Fibroblast of the conjunctiva (primary cell): ENCODE measurements around the gene RXYLT1.
A peak's percentile ranks its signal among the peaks of the same experiment; 100 is the strongest.
"Not testable (repeated sequence)": the region's sequence is repeated elsewhere in the genome, so short reads cannot be mapped to it uniquely, and the experiment has no call there.

Experiments
- DNase-seq: peaks from one replicate; pipeline ENCODE4 v3.0.0-alpha.2; 2010; ENCODE audit warnings: low read depth

Gene RXYLT1

GRCh38 chr12:63779498-63780481 lies at the start of gene RXYLT1:
Gene RXYLT1, plus strand, starts transcription at chr12:63779909. Its CDS starts 52 bp downstream, at chr12:63779961.
- DNase-seq = peak; percentile 53

GRCh38 chr12:63732779-63733178 lies 46.9 kb upstream of the RXYLT1 start:
- DNase-seq = not testable (repeated sequence)

- not testable (repeated sequence) for DNase-seq
Observed at GRCh38 chr12:63733585-63733984, 46.1 kb upstream of the RXYLT1 start.

- DNase-seq = not testable (repeated sequence)
Observed at GRCh38 chr12:63740551-63740950, 39.2 kb upstream of the RXYLT1 start.

- DNase-seq = not testable (repeated sequence)
Observed at GRCh38 chr12:63741431-63741830, 38.3 kb upstream of the RXYLT1 start.

GRCh38 chr12:63744110-63744509 lies 35.6 kb upstream of the RXYLT1 start:
- DNase-seq = not testable (repeated sequence)

- DNase-seq = not testable (repeated sequence)
Observed at GRCh38 chr12:63746470-63746869, 33.2 kb upstream of the RXYLT1 start.

- not testable (repeated sequence) for DNase-seq
Observed at GRCh38 chr12:63747136-63747535, 32.6 kb upstream of the RXYLT1 start.

- DNase-seq = no peak
Observed at GRCh38 chr12:63747553-63747952, 32.2 kb upstream of the RXYLT1 start.

- DNase-seq = no peak
Observed at GRCh38 chr12:63752283-63752682, 27.4 kb upstream of the RXYLT1 start.

- DNase-seq = no peak
Observed at GRCh38 chr12:63752841-63753240, 26.9 kb upstream of the RXYLT1 start.

GRCh38 chr12:63753743-63754142 lies 26.0 kb upstream of the RXYLT1 start:
- no peak for DNase-seq

- no peak for DNase-seq
Observed at GRCh38 chr12:63764481-63764880, 15.2 kb upstream of the RXYLT1 start.

GRCh38 chr12:63766498-63766897 lies 13.2 kb upstream of the RXYLT1 start:
- no peak for DNase-seq

GRCh38 chr12:63770375-63770774 lies 9.3 kb upstream of the RXYLT1 start:
- DNase-seq = no peak

- no peak for DNase-seq
Observed at GRCh38 chr12:63777340-63777739, 2.4 kb upstream of the RXYLT1 start.

- no peak for DNase-seq
Observed at GRCh38 chr12:63782466-63782865, 2.8 kb downstream of the RXYLT1 start.

GRCh38 chr12:63787306-63787705 lies 7.6 kb downstream of the RXYLT1 start:
- DNase-seq = no peak

GRCh38 chr12:63790608-63790945 lies 10.9 kb downstream of the RXYLT1 start:
- DNase-seq = no peak

GRCh38 chr12:63792338-63792737 lies 12.6 kb downstream of the RXYLT1 start:
- no peak for DNase-seq

- DNase-seq = no peak
Observed at GRCh38 chr12:63795032-63795687, 15.5 kb downstream of the RXYLT1 start.

GRCh38 chr12:63795944-63796343 lies 16.2 kb downstream of the RXYLT1 start:
- no peak for DNase-seq

GRCh38 chr12:63802012-63802608 lies 22.4 kb downstream of the RXYLT1 start:
- peak; percentile 14 for DNase-seq
